Lung microvascular endothelial cell (primary cell): Measurements from ENCODE around the gene BBS4. TPM values are rescaled to one million over a fixed set of nuclear protein-coding genes. Genes with fewer than 3 reads are reported as not detected.
"Not testable (repeated sequence)": the region's sequence is repeated elsewhere in the genome, so short reads cannot be mapped to it uniquely, and the experiment has no call there.

ENCODE experiments used
- DNase-seq, 2 donors: peaks; one replicate each; pipeline versions ENCODE4 v3.0.0 to v3.0.0-alpha.2; 2010; ENCODE audit warnings: low read depth in 2 of 2
- total RNA-seq: library from RNA; depleted of rRNA; stranded (reverse); fragments of >200 nt; gene quantifications from 2 replicates; pipeline ENCODE4 v1.2.1, GENCODE V29; 2014

BBS4 gene
- total RNA-seq, 1 donor from 2014 or later = 4.2 TPM

- DNase-seq = no peak
Measured at GRCh38 chr15:72700076-72700475, 14.1 kb downstream of the BBS4 start.

- DNase-seq = no peak
Measured at GRCh38 chr15:72706266-72706665, 20.3 kb downstream of the BBS4 start.

DNA sequence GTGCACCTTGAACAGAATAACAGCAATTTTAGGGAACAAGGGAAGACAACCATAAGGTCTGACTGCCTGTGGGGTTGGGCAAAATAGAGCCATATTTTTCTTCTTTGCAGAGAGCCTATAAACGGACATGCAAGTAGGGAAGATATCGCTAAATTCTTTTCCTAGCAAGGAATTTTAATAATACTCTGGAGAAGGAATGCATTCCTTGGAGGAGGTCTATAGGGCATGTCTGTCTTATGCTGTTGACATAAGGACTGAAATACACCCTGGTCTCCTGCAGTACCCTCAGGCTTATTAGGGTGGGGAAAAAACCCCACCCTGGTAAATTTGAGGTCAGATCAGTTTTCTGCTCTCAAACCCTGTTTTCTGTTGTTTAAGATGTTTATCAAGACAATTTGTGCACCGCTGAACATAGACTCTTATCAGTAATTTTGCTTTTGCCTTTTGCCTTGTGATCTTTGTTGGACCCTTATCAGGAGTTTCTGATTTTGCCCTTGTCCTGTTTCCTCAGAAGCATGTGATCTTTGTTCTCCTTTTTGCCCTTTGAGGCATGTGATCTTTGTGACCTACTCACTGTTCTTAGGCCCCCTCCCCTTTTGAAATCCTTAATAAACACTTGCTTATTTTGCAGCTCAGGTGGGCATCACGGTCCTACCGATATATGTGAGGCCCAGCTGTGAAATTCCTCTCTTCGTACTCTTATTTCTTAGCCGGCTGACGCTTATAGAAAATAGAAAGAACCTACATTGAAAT, 22.7 kb downstream of the BBS4 start:
- DNase-seq = not testable (repeated sequence)

DNA sequence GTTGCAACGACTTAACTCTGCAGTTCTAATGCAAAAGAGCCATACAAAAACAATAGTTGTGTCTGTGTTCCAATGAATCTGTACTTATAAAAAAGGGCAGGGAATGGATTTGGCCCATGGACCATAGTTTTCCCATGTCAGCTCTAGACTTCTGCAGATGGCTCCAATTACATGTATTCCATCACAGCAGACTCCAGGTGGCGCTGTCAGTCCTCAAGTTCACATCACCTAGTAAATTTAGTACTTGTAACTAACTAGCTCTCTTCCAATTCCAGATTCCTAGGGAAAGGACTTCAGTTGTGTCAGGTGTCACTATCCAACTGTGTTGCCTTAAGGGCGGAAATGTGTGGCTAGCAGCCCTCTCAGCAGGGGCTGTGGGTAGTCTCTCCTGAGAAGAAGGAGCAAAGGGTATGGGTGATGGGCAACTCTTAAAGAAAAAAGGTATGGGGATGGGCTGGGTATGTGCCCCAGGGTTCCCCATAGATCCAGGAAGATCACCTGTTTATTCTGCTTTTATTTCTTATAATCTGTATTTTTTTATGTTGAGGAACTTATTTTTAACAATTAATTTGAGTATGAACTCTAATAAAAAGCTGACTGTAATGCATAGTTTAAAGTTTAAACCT, 36.2 kb downstream of the BBS4 start:
- peak; percentile 77 to 82 for DNase-seq

DNA sequence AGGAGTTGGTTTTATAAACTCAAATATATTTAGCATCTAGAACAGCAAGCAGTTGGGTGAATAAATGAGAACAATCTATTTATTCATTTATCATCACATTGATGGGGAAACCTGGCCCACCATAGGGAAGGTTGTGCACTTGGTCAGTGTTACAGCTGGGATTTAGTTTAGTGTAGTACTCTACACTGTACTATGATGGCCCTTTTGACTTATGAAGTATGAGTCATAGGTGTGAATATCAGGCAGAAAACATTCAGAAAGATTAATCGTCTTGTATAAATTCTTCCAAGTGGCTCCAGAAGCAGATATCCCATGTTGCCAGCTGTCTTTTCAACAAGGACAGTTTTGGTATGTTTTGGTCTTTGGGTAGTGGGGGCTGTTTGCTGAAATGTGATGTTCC, 38.0 kb downstream of the BBS4 start:
- DNase-seq = peak in 1 of 2 donors; percentile 18

- no peak for DNase-seq
Measured at GRCh38 chr15:72725446-72725845, 39.4 kb downstream of the BBS4 start.

DNA sequence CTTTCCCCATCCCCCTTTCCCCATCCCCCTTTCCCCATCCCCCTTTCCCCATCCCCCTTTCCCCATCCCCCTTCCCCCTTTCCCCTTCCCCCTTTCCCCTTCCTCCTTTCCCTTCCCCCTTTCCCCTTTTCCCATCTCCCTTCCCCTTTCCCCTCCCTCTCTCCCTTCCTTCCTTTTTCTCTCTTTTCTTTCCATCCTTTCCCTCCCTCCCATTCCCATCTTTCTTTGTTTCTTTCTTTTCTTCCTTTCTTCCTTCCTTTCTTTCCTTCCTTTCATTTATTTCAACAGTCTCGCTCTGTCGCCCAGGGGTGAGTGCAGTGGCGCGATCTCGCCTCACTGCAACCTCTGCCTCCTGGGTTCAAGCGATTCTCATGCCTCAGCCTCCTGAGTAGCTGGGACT, 39.8 kb downstream of the BBS4 start:
- not testable (repeated sequence) for DNase-seq

- DNase-seq = no peak
Measured at GRCh38 chr15:72727154-72727553, 41.1 kb downstream of the BBS4 start.

DNA sequence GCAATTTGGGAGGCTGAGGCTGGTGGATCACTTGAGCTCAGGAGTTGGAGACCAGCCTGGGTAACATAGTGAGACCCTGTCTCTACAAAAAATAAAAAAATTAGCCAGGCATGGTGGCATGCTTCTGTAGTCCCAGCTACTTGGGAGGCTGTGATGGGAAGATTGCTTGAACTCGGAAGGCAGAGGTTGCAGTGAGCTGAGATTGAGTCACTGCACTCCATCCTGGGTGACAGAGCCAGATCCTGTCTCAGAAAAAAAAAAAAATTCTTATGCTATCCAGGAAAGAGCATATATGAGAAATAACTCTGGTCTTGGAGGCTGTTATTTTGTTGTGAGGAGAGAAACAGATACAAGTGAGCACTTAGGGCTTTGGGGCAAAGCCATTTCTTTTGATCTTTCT, 42.2 kb downstream of the BBS4 start:
- peak in 1 of 2 donors; percentile 41 for DNase-seq

DNA sequence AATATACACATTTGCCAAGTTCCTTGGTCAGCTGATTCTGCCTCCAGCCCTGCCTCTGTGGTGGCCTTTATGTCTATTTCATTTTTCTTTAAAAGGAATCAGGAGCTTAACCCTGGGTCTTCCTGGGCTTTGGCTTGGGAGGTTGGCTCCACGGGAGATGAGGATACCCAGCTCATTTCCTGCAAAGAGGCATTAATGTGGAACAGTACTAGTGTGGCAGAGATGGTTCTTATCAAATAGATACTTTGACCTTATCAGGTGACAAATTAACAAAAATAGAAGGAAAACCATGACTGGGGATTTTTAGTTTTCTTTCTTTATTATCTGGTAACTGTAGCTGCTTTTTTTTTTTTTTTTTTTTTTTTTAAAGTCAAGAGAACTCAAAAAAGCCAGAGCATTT, 42.8 kb downstream of the BBS4 start:
- no peak for DNase-seq

GRCh38 chr15:72732086-72732485, 46.1 kb downstream of the BBS4 start:
- no peak for DNase-seq

GRCh38 chr15:72732516-72732915, 46.5 kb downstream of the BBS4 start:
- DNase-seq = no peak

DNA sequence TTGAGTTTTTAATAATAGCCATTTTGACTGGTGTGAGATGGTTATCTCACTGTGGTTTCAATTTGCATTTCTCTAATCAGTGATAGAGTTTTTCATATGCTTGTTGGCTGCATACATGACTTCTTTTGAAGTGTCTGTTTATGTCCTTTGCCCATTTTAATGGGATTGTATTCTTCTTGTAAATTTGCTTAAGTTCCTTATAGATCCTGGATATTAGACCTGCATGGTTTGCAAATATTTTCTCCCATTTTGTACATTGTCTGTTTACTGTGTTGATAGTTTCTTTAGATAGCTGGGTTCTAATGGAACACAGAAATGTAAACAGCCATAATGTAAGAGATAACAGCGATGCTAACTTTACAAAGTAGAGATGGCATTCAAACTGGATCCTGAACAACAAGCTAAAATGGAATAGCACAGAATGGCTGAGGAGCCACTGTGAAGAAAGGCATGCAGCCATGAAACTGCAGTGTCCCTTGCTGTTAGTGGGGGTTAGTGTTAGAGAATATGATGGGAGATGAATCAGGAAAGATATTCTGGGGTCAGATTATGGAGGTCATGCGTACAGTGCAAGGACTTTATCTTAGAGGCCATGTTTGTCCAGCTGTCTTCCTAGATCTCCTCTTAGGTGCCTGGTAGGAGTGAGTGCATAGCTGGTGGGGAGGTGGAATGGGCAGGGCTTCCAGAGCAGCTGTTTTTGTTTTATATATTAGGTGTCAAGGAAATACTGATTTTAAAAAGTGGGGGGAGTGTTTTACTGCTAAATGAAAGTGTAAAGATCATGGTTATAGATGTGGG, 48.1 kb downstream of the BBS4 start:
- no peak for DNase-seq

DNA sequence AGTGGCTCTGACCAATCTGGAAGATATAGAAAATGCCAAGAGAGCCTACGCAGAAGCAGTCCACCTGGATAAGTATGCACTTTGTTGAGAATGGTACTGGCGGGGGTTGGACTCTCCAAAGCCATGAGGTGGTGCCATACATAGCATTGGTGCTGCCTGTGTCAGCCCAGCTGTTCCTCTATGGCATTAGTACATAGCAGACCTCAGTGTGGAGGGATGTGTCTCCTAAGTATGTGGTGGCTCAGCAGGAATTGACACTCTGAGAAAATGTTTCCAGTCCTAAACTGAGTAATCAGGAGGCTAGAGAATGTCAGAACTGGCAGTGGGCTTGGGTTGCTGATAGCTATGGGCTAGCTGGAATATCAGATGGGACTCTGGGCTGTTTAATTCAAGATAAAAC, 49.1 kb downstream of the BBS4 start:
- no peak for DNase-seq

GRCh38 chr15:72737061-72737460, 51.1 kb downstream of the BBS4 start:
- DNase-seq = no peak

DNA sequence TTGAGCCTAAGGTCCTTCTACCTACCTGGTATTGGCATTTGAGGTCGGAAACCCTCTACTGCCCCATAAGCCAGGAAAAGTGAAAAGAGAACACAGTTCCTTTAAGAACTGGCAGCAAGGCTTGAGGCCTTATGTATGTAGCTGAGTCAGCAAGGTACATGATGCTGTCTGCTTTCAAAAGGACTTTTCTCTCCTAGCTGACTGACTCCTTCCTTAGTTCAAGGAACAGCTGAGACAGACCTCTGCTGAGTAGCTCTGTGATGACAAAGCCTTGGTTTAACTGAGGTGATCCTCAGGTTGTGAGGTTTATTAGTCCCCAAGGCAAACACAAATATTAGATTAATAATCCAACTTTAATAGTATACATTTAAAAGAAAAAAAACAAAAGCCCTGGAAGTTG, 51.7 kb downstream of the BBS4 start:
- DNase-seq = no peak

GRCh38 chr15:72740219-72740618, 54.2 kb downstream of the BBS4 start:
- no peak for DNase-seq

- DNase-seq = no peak
Measured at GRCh38 chr15:72749700-72750099, 63.7 kb downstream of the BBS4 start.

DNA sequence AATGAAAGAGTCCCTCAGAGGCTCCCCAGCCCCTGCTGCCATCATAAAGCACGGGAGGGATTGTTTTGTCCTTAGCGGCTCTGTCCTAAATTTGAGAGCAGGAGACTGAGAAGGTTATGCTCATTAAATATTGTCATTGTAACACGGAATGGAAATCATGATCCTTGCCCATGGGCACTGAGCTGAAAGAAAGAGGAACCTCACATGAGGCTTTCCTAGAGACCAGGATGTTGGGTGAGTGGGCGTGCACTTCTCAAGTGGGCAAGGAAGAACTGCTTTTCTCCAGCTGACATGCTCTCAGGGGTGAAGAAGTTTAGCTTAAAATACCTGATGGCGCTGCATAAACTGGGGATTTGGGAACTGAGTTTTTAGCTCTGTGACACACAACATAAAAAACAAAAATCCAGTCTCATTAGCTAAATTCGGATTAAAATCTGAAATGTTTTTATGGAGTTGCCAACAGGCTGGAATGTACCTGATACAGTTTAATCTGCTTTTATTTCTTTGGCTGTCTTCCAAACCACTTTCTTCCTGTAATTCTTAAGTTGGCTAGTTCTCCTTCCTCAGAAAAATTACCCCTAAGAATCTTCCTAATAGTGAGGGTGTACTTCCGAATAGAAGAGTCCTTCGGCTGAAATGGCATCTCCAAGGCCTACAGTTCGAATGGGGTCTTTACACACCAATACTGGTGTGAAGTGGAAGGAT, 65.9 kb downstream of the BBS4 start:
- peak in 1 of 2 donors; percentile 56 for DNase-seq

- no peak for DNase-seq
Measured at GRCh38 chr15:72754096-72754495, 68.1 kb downstream of the BBS4 start.

- peak; percentile 32 to 91 for DNase-seq
Measured at GRCh38 chr15:72758182-72758581, 72.2 kb downstream of the BBS4 start.
